Heart right ventricle (tissue), 16 donors: Measurements from ENCODE around the gene KIF24. TPM values are rescaled to one million over a fixed set of nuclear protein-coding genes. Genes with fewer than 3 reads are reported as not detected.
A peak's percentile ranks its signal among the peaks of the same experiment; 100 is the strongest.

Experiments used
- ATAC-seq, 8 donors: fragments of 200-7000 bp; cut with Tn5 transposase; one replicate each; pipeline ENCODE4 v1.9.1; 2020; ENCODE audit warnings: mild to moderate bottlenecking in 8 of 8, moderate library complexity in 8 of 8, moderate number of reproducible peaks in 1 of 8
- DNase-seq, 2 donors: peaks; one replicate each; pipeline ENCODE4 v3.0.0-alpha.2; 2020
- H3K27ac ChIP-seq, 10 donors: fragments of 200-600 bp; sonication (generic) in 2 of 10; one replicate each; pipeline versions ENCODE4 v1.5.0 to v1.8.0; 2020 to 2022; ENCODE audit warnings: mild to moderate bottlenecking in 3 of 10
- H3K27me3 ChIP-seq, 7 donors: fragments of 200-600 bp; one replicate each; pipeline ENCODE4 v1.8.0; 2021 to 2022; ENCODE audit warnings: mild to moderate bottlenecking in 2 of 7
- H3K36me3 ChIP-seq, 9 donors: fragments of 200-600 bp; sonication (generic) in 1 of 9; one replicate each; pipeline versions ENCODE4 v1.5.0 to v1.8.0; 2020 to 2022; ENCODE audit warnings: mild to moderate bottlenecking in 2 of 9
- H3K4me1 ChIP-seq, 9 donors: fragments of 200-600 bp; sonication (generic) in 1 of 9; one replicate each; pipeline versions ENCODE4 v1.5.0 to v1.8.0; 2020 to 2022; ENCODE audit warnings: mild to moderate bottlenecking in 4 of 9
- H3K4me3 ChIP-seq, 10 donors: fragments of 200-600 bp; sonication (generic) in 2 of 10; one replicate each; pipeline versions ENCODE4 v1.5.0 to v1.8.0; 2020 to 2022; ENCODE audit warnings: mild to moderate bottlenecking in 7 of 10, moderate library complexity in 2 of 10
- H3K9me3 ChIP-seq, 11 donors: fragments of 200-600 bp in 10 of 11; sonication (generic) in 2 of 11; one replicate each; pipeline versions ENCODE4 v1.5.0 to v1.8.0; 2013 to 2022; ENCODE audit warnings: mild to moderate bottlenecking in 2 of 11, control low read depth in 1 of 11, moderate library complexity in 1 of 11
- WGBS, 2 donors: extraction: QIAGEN DNeasy Blood & Tissue Kit; methylation state at CpG; one replicate each; pipeline ENCODE4 v1.1.7; 2013; ENCODE audit warnings: inconsistent platforms in 1 of 2; 5-methylcytosine and 5-hydroxymethylcytosine counted together
- intact Hi-C, 10 donors: fragments of 100-400 bp; cut with DNase I; formaldehyde crosslinking; loops; one replicate each; pipeline versions ENCODE4 v1.11.1 to v1.14.2; 2022
- long read RNA-seq, 3 donors: library from polyadenylated mRNA; unstranded; transcript quantifications; one replicate each; pipeline ENCODE4 v2.0.0, GENCODE V29; 2020 to 2021
- polyA plus RNA-seq, 2 donors: library from polyadenylated mRNA; stranded (reverse); fragments of 200-250 nt; gene quantifications; one replicate each; pipeline ENCODE4 v1.2.3, GENCODE V29; 2013
- total RNA-seq, 10 donors: library from RNA; stranded (reverse); fragmentation: NEBNext Ultra II Directional in 3 of 10; extraction: Animal tissue kit (Norgen Biotek cat#: 25700) in 3 of 10; gene quantifications; one replicate each; pipeline versions ENCODE4 v1.2.1 to v1.2.4, GENCODE V29; 2021 to 2023
- TF ChIP-seq, protein P1 (sequence below), 9 donors: fragments of 200-600 bp; sonication (generic) in 2 of 9; IDR thresholded peaks; one replicate each; pipeline versions ENCODE4 v1.5.0 to v1.8.0; 2021 to 2022; ENCODE audit warnings: antibody characterized with exemption in 9 of 9, mild to moderate bottlenecking in 5 of 9, moderate library complexity in 1 of 9
- donor health status: Arrhythmogenic right ventricular cardiomyopathy.
- donor health status: ischemic (EF 13 %, LVEDD 7.1; RV severe dilation, severe dysfunction).
- donor health status: healthy with polysubstance abuse.
- donor health status: DM: no; HTN: yes; CAD: no.
- donor health status: DM: no; HTN: no; CAD: no.
- donor health status: ischemic (EF 25% LVEDD 6.9; RV normal size, moderate dysfunction).
- donor health status: ischemic (EF 25% LVEDD 5.7; RV mildly dilated, moderate dysfunction).
- donor health status: healthy.
- donor health status: DM: yes; HTN: yes; CAD: no.
- donor health status: Ischemic cardiomyopathy.
- donor health status: ischemic (EF 35%, LVEDD 5.7; RV mildly dilated, moderate dysfunction).
- donor health status: nonischemic (EF 11% LVEDD 7.7; RV severe dilation, severe dysfunction).
- donor health status: DM: yes; HTN: yes; CAD: no.
- donor health status: PGD.
- donor health status: ischemic (EF 29% LVEDD 5.4; RV normal size, mild dysfunction).
- donor health status: nonischemic (EF 23%, LVEDD 6.1; RV moderate dilation, normal function).

KIF24 gene
- 1 to 10 TPM in 1 of 10 donors, under 1 TPM in 9; 0.25 to 1.2 (median 0.50) TPM for total RNA-seq
- under 1 TPM; 0.29 to 0.43 TPM for polyA plus RNA-seq
- long read RNA-seq, donor 1, partial matches to known transcripts: 1 of 1 reads
- long read RNA-seq, donor 1, other reads (novel, unspliced or antisense): 0 of 1 reads
- long read RNA-seq, donor 2, partial matches to known transcripts: 1 of 1 reads
- long read RNA-seq, donor 2, other reads (novel, unspliced or antisense): 0 of 1 reads
- long read RNA-seq, donor 3, partial matches to known transcripts: 0 of 3 reads
- long read RNA-seq, donor 3, other reads (novel, unspliced or antisense): 3 of 3 reads

DNA sequence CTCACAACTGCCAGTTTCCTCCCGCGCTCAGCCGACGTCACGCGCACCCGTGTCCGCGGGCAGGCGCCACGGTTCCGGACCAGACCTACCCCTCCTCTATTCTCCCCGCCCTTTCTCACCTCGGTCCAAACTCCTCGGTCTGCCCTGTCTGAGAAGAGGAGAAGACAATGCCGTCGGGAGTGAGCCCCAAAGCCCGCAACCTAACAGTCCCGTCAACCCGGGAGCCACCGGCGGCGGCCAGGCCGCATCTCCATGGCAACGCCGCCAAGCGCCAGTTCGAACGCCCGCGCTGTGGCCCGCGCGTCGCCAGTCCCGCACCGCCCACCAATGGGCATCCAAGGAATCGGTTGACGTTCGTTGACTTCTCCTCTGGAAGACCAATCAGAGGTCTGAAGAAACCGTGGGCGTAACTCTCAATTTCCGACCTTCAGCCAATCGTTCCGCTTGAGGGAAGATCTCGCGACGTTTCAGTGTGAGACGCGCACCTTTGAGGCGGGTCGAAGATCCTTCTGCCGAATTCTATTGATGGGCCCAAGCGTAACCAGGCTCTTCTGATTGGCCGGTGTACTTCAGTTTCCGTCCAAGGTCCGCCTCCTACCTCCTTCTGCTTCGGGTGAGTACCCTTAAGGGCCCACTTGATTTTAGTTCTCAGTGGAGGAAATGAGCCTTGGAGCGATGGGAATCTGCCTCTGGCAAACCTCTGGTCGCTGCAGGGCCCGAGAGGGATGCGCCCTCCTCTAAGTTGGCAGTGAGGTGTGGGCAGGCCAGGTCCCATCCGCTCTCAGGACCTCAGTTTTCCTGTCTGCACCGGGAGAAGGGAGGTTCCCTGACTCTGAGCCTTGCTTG is at the start of gene KIF24, which contains the start of gene NUDT2:
Gene KIF24, minus strand, starts transcription at position 282 of the 846 bp plus-strand sequence. CDS start 17,922 bp downstream, outside the sequence.
Gene NUDT2, plus strand, starts transcription at position 583 of the 846 bp plus-strand sequence. CDS start 9,471 bp downstream, outside the sequence.
- Histone ChIP-seq H3K4me1 (peaks cover 0 to 39% (median 28%) of the 10 kb centered on the region in 9 donors), H3K27ac (peak within 1 kb of the TSS; percentile 59 to 97 (median 92)), H3K9me3 (no peaks in the 10 kb centered on the region), H3K27me3 (no peaks in the 10 kb centered on the region), H3K4me3 (peak within 1 kb of the TSS; percentile 62 to 93 (median 81)), H3K36me3 (no peaks in the 10 kb centered on the region)
- TF ChIP-seq, protein P1, sequence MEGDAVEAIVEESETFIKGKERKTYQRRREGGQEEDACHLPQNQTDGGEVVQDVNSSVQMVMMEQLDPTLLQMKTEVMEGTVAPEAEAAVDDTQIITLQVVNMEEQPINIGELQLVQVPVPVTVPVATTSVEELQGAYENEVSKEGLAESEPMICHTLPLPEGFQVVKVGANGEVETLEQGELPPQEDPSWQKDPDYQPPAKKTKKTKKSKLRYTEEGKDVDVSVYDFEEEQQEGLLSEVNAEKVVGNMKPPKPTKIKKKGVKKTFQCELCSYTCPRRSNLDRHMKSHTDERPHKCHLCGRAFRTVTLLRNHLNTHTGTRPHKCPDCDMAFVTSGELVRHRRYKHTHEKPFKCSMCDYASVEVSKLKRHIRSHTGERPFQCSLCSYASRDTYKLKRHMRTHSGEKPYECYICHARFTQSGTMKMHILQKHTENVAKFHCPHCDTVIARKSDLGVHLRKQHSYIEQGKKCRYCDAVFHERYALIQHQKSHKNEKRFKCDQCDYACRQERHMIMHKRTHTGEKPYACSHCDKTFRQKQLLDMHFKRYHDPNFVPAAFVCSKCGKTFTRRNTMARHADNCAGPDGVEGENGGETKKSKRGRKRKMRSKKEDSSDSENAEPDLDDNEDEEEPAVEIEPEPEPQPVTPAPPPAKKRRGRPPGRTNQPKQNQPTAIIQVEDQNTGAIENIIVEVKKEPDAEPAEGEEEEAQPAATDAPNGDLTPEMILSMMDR (IDR thresholded peaks at IDR 0.05): peak in 2 of 9 donors; percentile 18 to 24
- 0% methylated on average over 64 of the region's 64 CpGs for WGBS, 2 donors
- DNase-seq (peak; percentile 93 to 99), ATAC-seq (peak; percentile 96 to 98 (median 98))
- intact Hi-C loops: loop anchor here in 2 of 10 donors (1.0 kb wide), 2 partner anchors 48 to 129 kb away; partner anchors contain the start of genes DNAI1 (in 1 of the 2) and FAM219A (in 1 of the 2)

DNA sequence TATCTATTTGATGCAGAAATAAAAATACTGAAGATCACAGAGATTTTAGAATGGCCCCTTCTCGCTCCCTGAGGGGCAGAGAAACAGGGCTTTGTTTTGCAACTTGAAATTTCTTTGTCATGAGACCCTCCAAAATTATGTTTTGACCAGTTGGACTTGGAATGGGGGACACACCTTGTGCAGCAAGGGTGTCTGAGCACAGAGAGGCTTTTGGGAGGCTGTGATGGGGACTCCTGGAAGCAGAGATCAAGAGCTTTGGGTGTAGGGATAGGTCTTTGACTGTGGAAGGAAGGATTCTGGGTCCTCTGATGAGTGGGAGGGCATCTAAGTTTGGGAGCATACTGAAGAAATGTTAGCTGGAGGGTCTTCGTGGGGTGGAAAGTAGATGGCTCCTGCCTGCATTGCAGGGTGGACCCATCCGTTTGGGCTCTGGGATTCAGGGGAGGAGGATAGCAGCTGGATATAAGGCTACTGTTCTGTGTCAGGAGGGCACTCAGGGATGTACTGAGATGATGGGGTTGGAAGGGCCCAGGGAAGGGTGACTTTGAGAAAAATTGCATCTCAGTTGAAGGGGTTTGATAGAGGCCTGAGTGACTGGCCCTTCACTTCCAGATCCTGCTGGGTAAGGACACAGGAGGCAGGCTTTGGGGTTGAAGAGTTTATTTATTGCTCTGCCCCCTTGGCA is 49.5 kb upstream of the KIF24 start:
- ATAC-seq (no peak), DNase-seq (no peak)
- Histone ChIP-seq H3K4me1 (peaks cover 6 to 53% (median 39%) of the 10 kb centered on the region in 9 donors), H3K27ac (peak overlapping the region in 1 of 10 donors; percentile 26), H3K36me3 (no peaks in the 10 kb centered on the region), H3K4me3 (no peak overlapping the region), H3K9me3 (no peaks in the 10 kb centered on the region), H3K27me3 (peaks cover 0 to 9% (median 0%) of the 10 kb centered on the region in 7 donors)
- TF ChIP-seq, protein P1 (IDR thresholded peaks at IDR 0.05): no peak
- 94 to 98% methylated on average over 3 of the region's 3 CpGs for WGBS, 2 donors
- intact Hi-C loops: loop anchor here (1.0 to 10.0 kb wide), 9 partner anchors 44 to 251 kb away; partner anchors contain the start of gene DCAF12 (in 1 of the 10)

DNA sequence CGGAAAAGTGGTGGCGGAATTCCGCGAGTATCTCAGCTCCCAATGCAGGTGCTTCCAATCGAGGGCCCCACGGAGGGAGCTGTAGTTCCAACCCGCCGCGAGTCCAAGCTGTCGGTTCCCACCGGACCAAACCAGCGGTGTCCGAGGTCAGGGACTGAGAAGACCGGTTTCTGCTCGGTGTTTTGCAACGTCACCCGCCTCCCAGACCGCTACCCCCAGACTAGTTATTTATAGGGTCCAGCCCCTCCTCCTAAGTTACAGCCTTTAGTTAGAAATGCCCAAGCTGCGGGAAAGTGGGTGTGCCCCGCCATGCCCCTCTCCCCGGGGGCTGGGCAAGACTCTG is 48.3 kb upstream of the KIF24 start:
- TF ChIP-seq, protein P1 (IDR thresholded peaks at IDR 0.05): no peak

More for the DNA sequence above, 48.3 kb upstream of the KIF24 start:
- peak overlapping the region; percentile 55 to 92 (median 80) for H3K4me3 ChIP-seq
- peaks cover 0 to 4% (median 0%) of the 10 kb centered on the region in 9 donors for H3K36me3 ChIP-seq
- intact Hi-C loops: loop anchor here in 6 of 10 donors (1.0 to 10.0 kb wide), 5 partner anchors 45 to 250 kb away; partner anchors contain the start of genes DCAF12 (in 1 of the 6), KIF24 (in 1 of the 6) and NUDT2 (in 1 of the 6)
- 5 to 7% methylated on average over 21 of the region's 21 CpGs for WGBS, 2 donors
- DNase-seq (no peak), ATAC-seq (no peak)
- H3K4me1 ChIP-seq: peaks cover 6 to 53% (median 39%) of the 10 kb centered on the region in 9 donors
- H3K27ac ChIP-seq: peak overlapping the region; percentile 35 to 88 (median 75)
- peaks cover 0 to 9% (median 0%) of the 10 kb centered on the region in 7 donors for H3K27me3 ChIP-seq
- no peaks in the 10 kb centered on the region for H3K9me3 ChIP-seq
